ENCODE results near the gene CGN.

CGN gene

DNA sequence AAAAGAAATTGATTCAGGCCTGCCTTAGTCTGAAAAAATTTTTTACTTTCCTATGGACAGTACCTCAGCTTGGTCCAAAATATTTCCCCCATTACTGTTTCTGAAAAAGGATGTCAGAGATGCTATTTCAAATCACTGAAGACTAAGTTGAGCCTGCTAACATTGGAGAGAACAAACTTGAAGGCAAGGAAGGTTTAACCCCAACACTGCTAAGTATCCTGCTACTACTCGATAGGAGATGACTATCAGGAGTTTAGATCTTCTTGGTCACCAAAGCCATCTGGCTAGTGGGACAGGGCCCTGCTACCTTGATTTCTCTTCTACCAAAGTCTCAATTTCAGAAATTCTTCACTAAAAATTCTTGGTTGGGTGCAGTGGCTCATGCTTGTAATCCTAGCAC is 29.2 kb upstream of the CGN start:
- no peaks in the 10 kb centered on the region for H3K4me1 ChIP-seq (ENCODE audit: control insufficient read depth, insufficient read depth, low read length)
- H3K4me3 ChIP-seq (ENCODE audit: low read depth, low read length), result no peak overlapping the region
- no peaks in the 10 kb centered on the region for H3K36me3 ChIP-seq (ENCODE audit: control insufficient read depth, insufficient read depth, low read length)
- peaks cover 2% of the 10 kb centered on the region for H3K27me3 ChIP-seq (ENCODE audit: control insufficient read depth, insufficient read depth, low read length)
- H3K9ac ChIP-seq (ENCODE audit: low read depth, low read length), result no peak overlapping the region
- no peaks in the 10 kb centered on the region for H3K9me3 ChIP-seq (ENCODE audit: control insufficient read depth, insufficient read depth, low read length)

DNA sequence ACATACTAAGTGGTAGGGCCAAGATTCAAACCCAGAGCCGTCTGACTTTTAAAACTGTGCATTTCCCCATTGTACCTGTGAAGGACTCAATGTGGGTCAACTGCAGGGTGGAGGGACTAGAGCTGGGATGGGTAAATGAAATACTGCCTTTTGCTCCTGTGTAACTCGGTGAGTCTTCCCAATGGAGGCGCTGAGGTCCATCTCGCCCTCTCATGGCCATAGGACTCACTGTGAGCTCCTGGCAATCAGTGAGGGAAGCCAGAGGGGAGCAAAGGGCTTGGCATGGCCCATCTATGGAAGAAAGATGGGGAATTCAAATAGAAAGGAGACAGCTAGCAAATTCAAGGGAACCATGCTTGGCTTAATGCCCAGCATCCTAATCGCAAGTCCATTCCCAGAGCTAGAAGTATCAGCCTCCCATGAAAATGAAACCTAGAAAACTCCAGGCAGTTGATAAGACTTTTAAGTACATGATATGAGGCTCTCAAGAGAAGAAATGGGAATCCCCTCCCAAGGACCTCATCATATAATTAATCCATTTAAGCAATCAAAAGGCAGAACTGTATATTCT is 25.4 kb upstream of the CGN start:
- Histone ChIP-seq H3K9me3 (ENCODE audit: control insufficient read depth, insufficient read depth, low read length) (no peaks in the 10 kb centered on the region), H3K4me3 (ENCODE audit: low read depth, low read length) (no peak overlapping the region), H3K9ac (ENCODE audit: low read depth, low read length) (no peak overlapping the region), H3K27me3 (ENCODE audit: control insufficient read depth, insufficient read depth, low read length) (peaks cover 2% of the 10 kb centered on the region), H3K4me1 (ENCODE audit: control insufficient read depth, insufficient read depth, low read length) (no peaks in the 10 kb centered on the region), H3K36me3 (ENCODE audit: control insufficient read depth, insufficient read depth, low read length) (no peaks in the 10 kb centered on the region)

DNA sequence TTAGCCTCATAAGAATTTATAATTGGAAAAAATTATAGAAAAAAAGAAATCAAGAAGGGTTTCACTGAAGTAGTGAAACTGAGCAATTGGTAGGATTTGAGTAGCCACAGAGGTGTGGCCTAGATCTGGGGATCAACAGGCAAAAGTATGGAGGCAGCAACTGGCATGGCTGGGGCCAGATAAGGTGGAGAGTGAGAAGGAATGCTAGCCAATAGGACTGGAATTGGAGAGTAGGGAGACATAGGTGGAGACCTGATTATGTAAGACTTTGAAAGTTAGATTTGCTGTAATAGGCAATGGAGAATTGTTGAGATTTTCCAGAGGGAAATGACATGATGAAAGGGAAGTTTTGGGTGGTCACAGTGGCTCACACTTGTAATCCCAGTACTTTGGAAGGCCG is 24.6 kb upstream of the CGN start:
- H3K9me3 ChIP-seq (ENCODE audit: control insufficient read depth, insufficient read depth, low read length), result no peaks in the 10 kb centered on the region
- no peak overlapping the region for H3K4me3 ChIP-seq (ENCODE audit: low read depth, low read length)
- no peaks in the 10 kb centered on the region for H3K4me1 ChIP-seq (ENCODE audit: control insufficient read depth, insufficient read depth, low read length)
- peaks cover 2% of the 10 kb centered on the region for H3K27me3 ChIP-seq (ENCODE audit: control insufficient read depth, insufficient read depth, low read length)
- no peak overlapping the region for H3K9ac ChIP-seq (ENCODE audit: low read depth, low read length)
- H3K36me3 ChIP-seq (ENCODE audit: control insufficient read depth, insufficient read depth, low read length), result no peaks in the 10 kb centered on the region

DNA sequence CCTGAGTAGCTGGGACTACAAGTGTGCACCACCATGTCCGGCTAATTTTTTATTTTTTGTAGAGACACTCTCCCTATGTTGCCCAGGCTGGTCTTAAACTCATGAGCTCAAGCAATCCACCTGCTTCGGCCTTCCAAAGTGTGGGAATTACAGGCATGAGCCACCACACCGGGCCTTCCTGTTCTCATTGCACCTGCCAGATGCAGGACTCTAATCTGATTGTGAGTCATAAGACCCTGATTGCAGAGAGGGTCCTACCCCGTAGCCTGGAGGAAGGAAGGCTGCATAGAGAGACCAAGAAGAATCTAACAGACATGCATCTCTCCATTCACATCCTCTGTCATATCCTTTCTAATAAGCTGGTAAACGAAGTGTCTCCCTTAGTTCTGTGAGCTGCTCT is 19.5 kb upstream of the CGN start:
- Histone ChIP-seq H3K4me1 (ENCODE audit: control insufficient read depth, insufficient read depth, low read length) (no peaks in the 10 kb centered on the region), H3K9me3 (ENCODE audit: control insufficient read depth, insufficient read depth, low read length) (no peaks in the 10 kb centered on the region), H3K36me3 (ENCODE audit: control insufficient read depth, insufficient read depth, low read length) (no peaks in the 10 kb centered on the region), H3K27me3 (ENCODE audit: control insufficient read depth, insufficient read depth, low read length) (no peaks in the 10 kb centered on the region), H3K4me3 (ENCODE audit: low read depth, low read length) (no peak overlapping the region), H3K9ac (ENCODE audit: low read depth, low read length) (no peak overlapping the region)

DNA sequence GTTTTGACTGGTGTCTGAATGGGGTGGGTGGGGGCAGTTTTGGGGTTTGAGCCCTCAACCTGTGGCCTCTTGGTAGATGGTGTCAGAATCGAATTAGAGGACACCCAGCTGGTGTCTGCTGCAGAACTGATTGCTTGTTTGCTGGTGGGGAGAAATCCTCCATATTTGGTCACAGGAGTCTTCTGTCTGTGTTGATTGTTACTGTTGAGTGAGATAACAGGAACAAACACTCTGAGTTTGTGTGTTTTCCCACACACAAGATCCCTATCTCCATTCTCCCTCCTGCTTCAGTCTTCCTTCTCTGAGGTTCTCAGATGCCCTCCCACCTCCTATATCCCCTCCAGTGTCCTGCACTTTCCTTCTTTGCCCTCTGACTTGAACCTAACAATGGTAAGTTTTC is 19.1 kb upstream of the CGN start:
- no peaks in the 10 kb centered on the region for H3K27me3 ChIP-seq (ENCODE audit: control insufficient read depth, insufficient read depth, low read length)
- H3K4me1 ChIP-seq (ENCODE audit: control insufficient read depth, insufficient read depth, low read length), result no peaks in the 10 kb centered on the region
- H3K9ac ChIP-seq (ENCODE audit: low read depth, low read length), result no peak overlapping the region
- H3K36me3 ChIP-seq (ENCODE audit: control insufficient read depth, insufficient read depth, low read length), result no peaks in the 10 kb centered on the region
- no peaks in the 10 kb centered on the region for H3K9me3 ChIP-seq (ENCODE audit: control insufficient read depth, insufficient read depth, low read length)
- H3K4me3 ChIP-seq (ENCODE audit: low read depth, low read length), result no peak overlapping the region

GRCh38 chr1:151493042-151493441 is 18.1 kb upstream of the CGN start:
- no peak overlapping the region for H3K9ac ChIP-seq (ENCODE audit: low read depth, low read length)
- no peaks in the 10 kb centered on the region for H3K27me3 ChIP-seq (ENCODE audit: control insufficient read depth, insufficient read depth, low read length)
- H3K9me3 ChIP-seq (ENCODE audit: control insufficient read depth, insufficient read depth, low read length), result no peaks in the 10 kb centered on the region
- H3K36me3 ChIP-seq (ENCODE audit: control insufficient read depth, insufficient read depth, low read length), result no peaks in the 10 kb centered on the region
- no peaks in the 10 kb centered on the region for H3K4me1 ChIP-seq (ENCODE audit: control insufficient read depth, insufficient read depth, low read length)
- no peak overlapping the region for H3K4me3 ChIP-seq (ENCODE audit: low read depth, low read length)

GRCh38 chr1:151494741-151495281 is 16.4 kb upstream of the CGN start:
- no peaks in the 10 kb centered on the region for H3K4me1 ChIP-seq (ENCODE audit: control insufficient read depth, insufficient read depth, low read length)
- H3K9me3 ChIP-seq (ENCODE audit: control insufficient read depth, insufficient read depth, low read length), result no peaks in the 10 kb centered on the region
- no peaks in the 10 kb centered on the region for H3K27me3 ChIP-seq (ENCODE audit: control insufficient read depth, insufficient read depth, low read length)
- no peak overlapping the region for H3K4me3 ChIP-seq (ENCODE audit: low read depth, low read length)
- no peak overlapping the region for H3K9ac ChIP-seq (ENCODE audit: low read depth, low read length)
- H3K36me3 ChIP-seq (ENCODE audit: control insufficient read depth, insufficient read depth, low read length), result no peaks in the 10 kb centered on the region

DNA sequence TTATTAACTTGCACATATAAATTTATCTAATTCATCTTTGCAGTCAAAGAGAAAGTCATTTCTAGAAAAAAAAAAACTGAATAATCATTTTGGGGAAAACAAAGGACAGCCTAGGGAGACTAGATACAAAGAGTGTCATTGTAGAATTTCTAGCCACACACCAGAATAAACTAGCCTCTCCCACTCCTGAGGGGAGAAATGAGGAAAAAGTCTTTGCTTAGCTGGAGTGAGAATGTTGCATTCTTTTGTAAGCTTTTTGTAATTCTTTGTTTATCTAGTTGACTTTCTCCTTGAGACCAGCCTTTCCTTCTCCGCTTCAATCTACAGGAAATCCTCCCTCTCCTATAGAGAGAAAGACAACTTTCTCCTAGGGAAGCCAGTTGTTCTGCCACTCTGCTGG is 15.9 kb upstream of the CGN start:
- Histone ChIP-seq H3K4me3 (ENCODE audit: low read depth, low read length) (no peak overlapping the region), H3K36me3 (ENCODE audit: control insufficient read depth, insufficient read depth, low read length) (no peaks in the 10 kb centered on the region), H3K9me3 (ENCODE audit: control insufficient read depth, insufficient read depth, low read length) (no peaks in the 10 kb centered on the region), H3K27me3 (ENCODE audit: control insufficient read depth, insufficient read depth, low read length) (no peaks in the 10 kb centered on the region), H3K4me1 (ENCODE audit: control insufficient read depth, insufficient read depth, low read length) (no peaks in the 10 kb centered on the region), H3K9ac (ENCODE audit: low read depth, low read length) (no peak overlapping the region)

- Histone ChIP-seq H3K36me3 (ENCODE audit: control insufficient read depth, insufficient read depth, low read length) (no peaks in the 10 kb centered on the region), H3K4me3 (ENCODE audit: low read depth, low read length) (no peak overlapping the region), H3K9ac (ENCODE audit: low read depth, low read length) (no peak overlapping the region), H3K27me3 (ENCODE audit: control insufficient read depth, insufficient read depth, low read length) (no peaks in the 10 kb centered on the region), H3K4me1 (ENCODE audit: control insufficient read depth, insufficient read depth, low read length) (no peaks in the 10 kb centered on the region), H3K9me3 (ENCODE audit: control insufficient read depth, insufficient read depth, low read length) (no peaks in the 10 kb centered on the region)
These were observed 11.8 kb upstream of the CGN start for GRCh38 chr1:151499365-151499764.

- H3K4me1 ChIP-seq (ENCODE audit: control insufficient read depth, insufficient read depth, low read length), result no peaks in the 10 kb centered on the region
- no peaks in the 10 kb centered on the region for H3K36me3 ChIP-seq (ENCODE audit: control insufficient read depth, insufficient read depth, low read length)
- H3K4me3 ChIP-seq (ENCODE audit: low read depth, low read length), result no peak overlapping the region
- no peaks in the 10 kb centered on the region for H3K9me3 ChIP-seq (ENCODE audit: control insufficient read depth, insufficient read depth, low read length)
- H3K27me3 ChIP-seq (ENCODE audit: control insufficient read depth, insufficient read depth, low read length), result no peaks in the 10 kb centered on the region
- H3K9ac ChIP-seq (ENCODE audit: low read depth, low read length), result no peak overlapping the region
These were observed 11.3 kb upstream of the CGN start for GRCh38 chr1:151499930-151500329.

DNA sequence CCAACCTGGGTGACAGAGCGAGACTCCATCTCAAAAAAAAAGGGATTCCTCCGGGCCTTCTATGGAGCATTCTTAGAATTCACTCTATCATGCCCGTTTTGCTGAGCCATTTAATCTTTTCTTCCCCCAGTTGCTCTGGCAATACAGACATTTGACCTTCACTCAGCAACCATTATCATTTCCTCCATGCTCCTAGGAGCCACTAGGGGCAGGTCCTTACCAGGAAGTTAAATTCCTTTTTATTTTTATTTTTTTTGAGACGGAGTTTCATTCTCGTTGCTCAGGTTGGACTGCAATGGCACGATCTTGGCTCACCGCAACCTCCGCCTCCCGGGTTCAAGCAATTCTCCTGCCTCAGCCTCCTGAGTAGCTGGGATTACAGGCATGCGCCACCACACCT is 9.7 kb upstream of the CGN start:
- no peaks in the 10 kb centered on the region for H3K4me1 ChIP-seq (ENCODE audit: control insufficient read depth, insufficient read depth, low read length)
- no peaks in the 10 kb centered on the region for H3K36me3 ChIP-seq (ENCODE audit: control insufficient read depth, insufficient read depth, low read length)
- H3K4me3 ChIP-seq (ENCODE audit: low read depth, low read length), result no peak overlapping the region
- no peaks in the 10 kb centered on the region for H3K27me3 ChIP-seq (ENCODE audit: control insufficient read depth, insufficient read depth, low read length)
- H3K9ac ChIP-seq (ENCODE audit: low read depth, low read length), result no peak overlapping the region
- H3K9me3 ChIP-seq (ENCODE audit: control insufficient read depth, insufficient read depth, low read length), result no peaks in the 10 kb centered on the region

GRCh38 chr1:151502035-151502700 is 9.0 kb upstream of the CGN start:
- H3K36me3 ChIP-seq (ENCODE audit: control insufficient read depth, insufficient read depth, low read length), result no peaks in the 10 kb centered on the region
- H3K4me3 ChIP-seq (ENCODE audit: low read depth, low read length), result no peak overlapping the region
- no peaks in the 10 kb centered on the region for H3K4me1 ChIP-seq (ENCODE audit: control insufficient read depth, insufficient read depth, low read length)
- H3K27me3 ChIP-seq (ENCODE audit: control insufficient read depth, insufficient read depth, low read length), result no peaks in the 10 kb centered on the region
- H3K9ac ChIP-seq (ENCODE audit: low read depth, low read length), result no peak overlapping the region
- no peaks in the 10 kb centered on the region for H3K9me3 ChIP-seq (ENCODE audit: control insufficient read depth, insufficient read depth, low read length)
